Measurements from ENCODE around the gene HINT3.
A peak's percentile ranks its signal among the peaks of the same experiment; 100 is the strongest.
"Not testable (repeated sequence)": the region's sequence is repeated elsewhere in the genome, so short reads cannot be mapped to it uniquely, and the experiment has no call there.

Gene HINT3

DNA sequence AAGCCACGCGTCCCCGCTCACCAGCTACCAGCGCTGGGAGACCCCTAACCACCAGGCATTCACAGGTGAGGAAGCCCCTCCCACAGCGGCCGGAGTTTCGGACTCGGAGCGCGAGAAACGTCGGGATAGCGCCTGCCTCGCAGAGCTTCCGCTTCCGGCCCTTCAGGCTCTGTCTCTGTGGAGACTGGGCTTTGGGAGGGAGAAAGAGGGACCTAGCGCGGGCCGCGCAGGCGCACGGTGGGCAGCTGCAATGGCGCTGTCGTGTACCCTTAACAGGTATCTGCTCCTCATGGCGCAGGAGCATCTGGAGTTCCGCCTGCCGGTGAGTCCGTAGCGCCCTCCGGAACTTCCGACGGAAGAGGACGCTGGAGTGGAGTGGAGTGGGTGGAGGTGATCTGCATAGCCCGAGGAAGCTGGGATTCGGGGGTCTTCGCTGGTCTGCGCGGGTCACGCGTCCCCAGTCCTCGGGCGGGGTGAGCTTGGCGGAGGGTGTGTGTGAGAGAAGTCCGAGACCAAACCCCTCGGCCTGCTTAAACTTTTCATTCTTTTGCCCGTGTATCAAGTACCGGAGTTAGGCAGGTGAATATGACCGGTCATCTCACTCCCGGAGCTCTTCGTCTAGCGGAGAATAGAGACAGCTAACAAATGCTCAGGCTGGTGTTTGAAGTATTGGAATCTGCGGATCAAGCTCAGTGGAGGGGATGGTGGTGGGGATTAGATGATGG is 29.9 kb downstream of the HINT3 start, which contains the start of gene TRMT11:
TRMT11 (plus strand) TSS at position 240 of the 725 bp plus-strand sequence; CDS start at position 251, 11 bp downstream.
- intact Hi-C loops (cut with DNase I): no loop called here
- peak; percentile 81 to 95 (median 90) for DNase-seq

GRCh38 chr6:125987026-125987617 is 30.6 kb downstream of the HINT3 start:
- DNase-seq: no peak
- intact Hi-C loops (cut with DNase I): no loop called here

- intact Hi-C loops (cut with DNase I): no loop called here
- no peak for DNase-seq
Observed at GRCh38 chr6:125988280-125988679, 31.7 kb downstream of the HINT3 start.

DNA sequence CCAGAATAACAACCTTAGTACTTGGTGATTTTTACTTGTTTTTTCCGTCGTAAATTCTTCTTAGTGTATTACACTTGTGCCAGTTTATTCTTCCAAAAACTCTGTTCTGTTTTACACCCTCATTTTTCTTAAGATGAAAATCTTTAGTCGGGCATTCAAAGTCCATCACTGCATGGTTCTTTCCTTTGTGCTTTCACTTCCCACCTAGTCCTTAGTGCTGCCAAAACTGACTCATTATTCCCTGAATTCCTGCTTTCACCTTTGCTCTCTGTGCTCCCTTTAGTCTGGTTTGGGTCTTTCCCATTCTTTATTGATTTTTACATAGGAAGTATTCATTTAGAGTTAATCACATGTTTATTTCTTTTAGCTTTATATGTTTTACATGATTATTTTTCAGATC is 33.1 kb downstream of the HINT3 start:
- DNase-seq: no peak
- intact Hi-C loops (cut with DNase I): loop anchor here (10.0 kb wide), 1 partner anchor 1125 kb away; the partner anchor contains the start of gene RSPO3

GRCh38 chr6:125991653-125992052 is 35.1 kb downstream of the HINT3 start:
- intact Hi-C loops (cut with DNase I): loop anchor here (10.0 kb wide), 1 partner anchor 1123 kb away; the partner anchor contains the start of gene RSPO3
- DNase-seq: no peak

GRCh38 chr6:125994670-125995488 is 38.3 kb downstream of the HINT3 start:
- no peak for DNase-seq
- intact Hi-C loops (cut with DNase I): loop anchor here (10.0 kb wide), 1 partner anchor 1120 kb away; the partner anchor contains the start of gene RSPO3

DNA sequence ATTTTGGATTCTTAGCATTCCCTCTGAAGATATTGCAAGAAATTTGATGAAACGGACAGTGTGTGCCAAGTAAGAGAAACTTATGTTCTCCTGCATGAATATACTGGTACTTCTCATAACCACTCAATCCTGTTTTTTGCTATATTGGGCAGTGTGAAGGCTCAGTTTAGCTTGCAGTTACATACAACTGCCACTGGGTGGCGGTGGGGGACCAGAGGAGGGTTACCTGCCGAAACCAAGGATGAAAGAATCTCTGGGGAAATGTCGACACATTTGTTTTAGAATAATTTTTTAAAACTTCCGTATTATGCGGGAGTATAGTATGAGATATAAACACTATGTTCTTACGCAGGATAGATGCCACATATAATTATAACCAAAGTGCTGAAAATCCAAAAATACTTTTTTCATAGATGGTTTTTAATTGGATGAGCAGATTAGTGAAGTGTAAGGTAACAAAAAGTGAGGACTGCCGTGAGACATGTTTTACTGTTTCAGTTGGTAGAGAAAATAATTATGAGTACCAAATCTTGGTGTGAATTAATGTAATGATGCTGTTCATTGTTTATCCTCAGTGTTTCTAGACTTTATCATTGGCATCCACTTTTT is 39.5 kb downstream of the HINT3 start:
- intact Hi-C loops (cut with DNase I): loop anchor here (10.0 kb wide), 1 partner anchor 1119 kb away; the partner anchor contains the start of gene RSPO3
- DNase-seq: peak; percentile 25 to 89 (median 73)

- intact Hi-C loops (cut with DNase I): no loop called here
- no peak for DNase-seq
Observed at GRCh38 chr6:126002755-126003679, 46.4 kb downstream of the HINT3 start.

GRCh38 chr6:126007800-126008199 is 51.2 kb downstream of the HINT3 start:
- intact Hi-C loops (cut with DNase I): no loop called here
- no peak for DNase-seq

DNA sequence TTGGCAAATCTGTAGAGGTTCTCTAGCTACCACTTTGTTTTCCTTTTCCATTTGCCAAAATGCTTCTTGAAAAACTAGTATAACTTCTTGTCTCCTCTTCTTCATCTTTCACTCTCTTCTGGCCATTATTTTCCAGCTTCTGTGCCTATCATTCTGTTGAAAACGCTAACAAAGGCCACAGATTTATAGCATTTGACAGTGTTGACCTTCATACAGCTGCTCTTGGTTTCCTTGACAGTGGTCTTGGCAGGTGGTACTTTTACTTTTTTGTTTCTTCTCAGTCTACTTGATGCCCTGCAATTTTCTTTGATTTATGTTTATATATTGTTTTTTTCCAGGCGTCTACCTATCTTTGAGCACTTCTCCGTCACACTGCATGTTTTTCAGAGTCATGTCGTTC is 53.5 kb downstream of the HINT3 start:
- DNase-seq: no peak
- intact Hi-C loops (cut with DNase I): no loop called here

DNA sequence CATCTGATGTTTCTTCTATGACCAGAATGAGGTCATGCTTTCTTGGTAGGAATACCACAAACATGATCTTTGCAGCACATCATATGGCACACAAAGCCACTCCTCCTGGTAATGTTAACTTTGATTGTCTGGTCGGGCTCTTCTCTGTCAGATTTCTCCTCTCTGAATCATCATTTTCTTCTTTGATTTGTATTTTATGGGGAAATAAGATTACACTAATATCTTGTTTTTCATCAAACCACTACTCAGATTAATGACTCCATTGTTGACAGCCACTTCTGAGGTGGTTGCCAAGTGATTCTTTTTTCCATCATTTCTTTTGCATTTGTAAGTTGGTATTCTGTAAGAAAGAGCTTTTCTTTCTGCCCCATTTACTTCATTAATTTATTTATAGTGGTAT is 59.3 kb downstream of the HINT3 start:
- no peak for DNase-seq
- intact Hi-C loops (cut with DNase I): no loop called here

DNA sequence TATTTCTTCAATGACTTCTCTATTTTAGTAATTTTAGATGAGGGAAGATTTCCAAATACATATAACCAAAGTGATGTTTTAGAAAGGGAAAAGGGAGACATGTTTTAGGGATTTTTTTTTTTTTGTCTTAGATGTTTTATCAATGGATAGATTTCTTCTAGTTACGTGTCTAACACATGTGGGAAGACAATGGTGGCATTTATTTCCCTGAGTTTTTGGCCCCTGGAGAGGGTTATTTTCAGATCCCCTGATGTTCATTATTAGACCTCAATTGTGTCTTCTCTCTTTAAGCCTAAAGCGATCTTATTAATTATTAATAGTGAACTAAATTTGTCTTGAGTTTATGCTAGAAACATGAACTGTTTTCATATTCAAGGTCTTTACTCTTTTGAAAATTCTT is 60.0 kb downstream of the HINT3 start:
- no peak for DNase-seq
- intact Hi-C loops (cut with DNase I): no loop called here

- intact Hi-C loops (cut with DNase I): no loop called here
- DNase-seq: no peak
Observed at GRCh38 chr6:126017668-126018067, 61.1 kb downstream of the HINT3 start.

DNA sequence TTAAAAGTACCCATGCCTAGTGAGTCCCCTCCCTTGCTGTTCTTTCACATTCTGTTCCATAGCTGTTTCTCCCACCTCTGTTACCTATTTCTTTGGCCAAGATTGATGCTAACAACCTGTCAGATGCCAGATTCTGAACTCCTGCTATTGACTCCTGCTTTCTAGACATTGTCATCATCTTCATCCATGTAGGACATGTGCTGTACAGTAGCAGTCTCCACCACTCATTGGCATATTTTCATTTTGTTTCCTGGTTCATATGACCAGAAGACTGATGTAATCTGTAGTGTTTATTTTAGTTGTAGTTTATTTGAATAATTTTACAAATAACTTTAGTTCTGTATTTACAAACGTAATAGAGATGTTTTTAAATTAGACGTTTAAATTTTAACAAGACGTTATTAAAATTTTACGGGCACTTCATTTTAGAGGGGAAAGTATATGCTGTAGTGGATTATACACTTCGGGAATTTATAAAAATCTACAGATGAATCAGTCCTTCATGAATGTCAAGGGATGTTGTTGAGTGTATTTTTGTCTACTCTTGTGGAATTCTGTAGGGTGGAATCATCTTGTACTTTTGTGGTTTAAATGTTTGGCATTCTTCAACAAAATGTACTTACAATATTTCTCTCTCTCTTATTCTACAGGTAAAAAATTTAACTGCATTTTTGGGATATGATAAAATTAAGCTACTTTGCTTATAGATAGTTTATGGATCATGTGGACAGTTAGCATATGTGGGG is 63.9 kb downstream of the HINT3 start:
- DNase-seq: no peak
- intact Hi-C loops (cut with DNase I): no loop called here

GRCh38 chr6:126023474-126023873 is 66.9 kb downstream of the HINT3 start:
- intact Hi-C loops (cut with DNase I); DNase-seq: not testable (repeated sequence)

- no peak for DNase-seq
- intact Hi-C loops (cut with DNase I): no loop called here
Observed at GRCh38 chr6:126026001-126026400, 69.4 kb downstream of the HINT3 start.

- intact Hi-C loops (cut with DNase I): no loop called here
- DNase-seq: no peak
Observed at GRCh38 chr6:126027601-126028000, 71.0 kb downstream of the HINT3 start.

Data from head of caudate nucleus (tissue), 42 donors.